Mucosa of rectum (tissue), 2 donors: Measurements from ENCODE around the gene PRR15L.

Experiments
- H3K27ac ChIP-seq, 2 donors: one replicate each; pipeline ENCODE4 v1.7.0; 2013; ENCODE audit warnings: inconsistent platforms in 2 of 2, low read depth in 2 of 2, low read length in 2 of 2
- H3K27me3 ChIP-seq, 2 donors: one replicate each; pipeline ENCODE4 v1.7.0; 2013; ENCODE audit warnings: low read length in 2 of 2; ENCODE audit not compliant: control insufficient read depth in 2 of 2, insufficient read depth in 2 of 2
- H3K36me3 ChIP-seq, 2 donors: one replicate each; pipeline ENCODE4 v1.7.0; 2013; ENCODE audit warnings: low read length in 2 of 2; ENCODE audit not compliant: control insufficient read depth in 2 of 2, insufficient read depth in 2 of 2
- H3K4me1 ChIP-seq, 2 donors: one replicate each; pipeline ENCODE4 v1.7.0; 2013; ENCODE audit warnings: low read length in 2 of 2, mild to moderate bottlenecking in 1 of 2; ENCODE audit not compliant: control insufficient read depth in 2 of 2, insufficient read depth in 2 of 2
- H3K4me3 ChIP-seq, 2 donors: one replicate each; pipeline ENCODE4 v1.7.0; 2013; ENCODE audit warnings: low read length in 2 of 2
- H3K9ac ChIP-seq, 2 donors: one replicate each; pipeline ENCODE4 v1.7.0; 2013; ENCODE audit warnings: low read length in 2 of 2, low read depth in 1 of 2, mild to moderate bottlenecking in 1 of 2
- H3K9me3 ChIP-seq, 2 donors: one replicate each; pipeline ENCODE4 v1.7.0; 2013; ENCODE audit warnings: low read length in 2 of 2; ENCODE audit not compliant: control insufficient read depth in 2 of 2
- donor health status: healthy.
- donor health status: Normal muscosa, but diverticular disease.

PRR15L gene

DNA sequence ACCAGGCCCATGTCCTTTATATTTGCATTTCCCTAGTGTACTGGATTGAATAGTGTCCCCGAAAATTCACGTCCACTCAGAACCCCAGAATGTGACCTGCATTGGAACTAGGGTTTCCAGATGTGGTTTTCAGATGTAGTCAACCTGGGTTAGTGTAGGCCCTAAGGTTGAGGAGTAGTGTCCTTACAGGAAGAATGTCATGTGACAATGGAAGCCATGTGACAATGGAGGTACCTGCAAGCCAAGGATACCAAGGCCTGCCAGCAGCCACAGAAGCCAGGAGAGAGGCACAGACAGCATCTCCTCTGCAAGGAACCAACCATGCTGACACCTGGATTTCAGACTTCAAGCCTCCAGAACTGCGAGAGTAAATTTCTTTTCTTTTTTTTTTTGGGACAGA, 5.2 kb upstream of the PRR15L start:
- no peaks in the 10 kb centered on the region for H3K9me3 ChIP-seq
- no peak overlapping the region for H3K27ac ChIP-seq
- no peak overlapping the region for H3K9ac ChIP-seq
- H3K4me1 ChIP-seq = peaks cover 40 to 78% of the 10 kb centered on the region in 2 donors
- no peaks in the 10 kb centered on the region for H3K36me3 ChIP-seq
- H3K27me3 ChIP-seq = no peaks in the 10 kb centered on the region
- H3K4me3 ChIP-seq = no peak overlapping the region

DNA sequence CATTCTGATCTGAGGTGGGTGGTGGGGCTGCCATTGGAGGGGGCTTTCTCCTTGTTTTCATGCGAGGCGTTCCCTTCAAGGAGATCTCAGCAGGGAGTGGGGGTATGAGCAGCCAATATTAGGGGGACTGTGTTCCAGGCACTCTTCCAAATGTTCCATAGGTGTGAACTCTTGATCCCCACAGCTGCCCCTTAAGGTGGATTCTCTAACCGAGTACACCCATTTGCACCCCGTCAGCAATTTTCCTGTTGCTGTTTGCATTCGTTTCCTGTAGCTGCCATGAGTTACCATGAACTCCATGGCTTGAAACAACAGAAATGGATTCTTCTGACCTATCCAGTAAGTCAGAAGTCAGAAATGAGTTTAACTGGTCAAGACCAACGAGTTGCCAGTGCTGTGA, 3.7 kb upstream of the PRR15L start:
- Histone ChIP-seq H3K4me3 (no peak overlapping the region), H3K36me3 (no peaks in the 10 kb centered on the region), H3K27ac (peak overlapping the region; percentile 96 to 99), H3K27me3 (no peaks in the 10 kb centered on the region), H3K4me1 (peaks cover 33 to 67% of the 10 kb centered on the region in 2 donors), H3K9ac (no peak overlapping the region), H3K9me3 (no peaks in the 10 kb centered on the region)

DNA sequence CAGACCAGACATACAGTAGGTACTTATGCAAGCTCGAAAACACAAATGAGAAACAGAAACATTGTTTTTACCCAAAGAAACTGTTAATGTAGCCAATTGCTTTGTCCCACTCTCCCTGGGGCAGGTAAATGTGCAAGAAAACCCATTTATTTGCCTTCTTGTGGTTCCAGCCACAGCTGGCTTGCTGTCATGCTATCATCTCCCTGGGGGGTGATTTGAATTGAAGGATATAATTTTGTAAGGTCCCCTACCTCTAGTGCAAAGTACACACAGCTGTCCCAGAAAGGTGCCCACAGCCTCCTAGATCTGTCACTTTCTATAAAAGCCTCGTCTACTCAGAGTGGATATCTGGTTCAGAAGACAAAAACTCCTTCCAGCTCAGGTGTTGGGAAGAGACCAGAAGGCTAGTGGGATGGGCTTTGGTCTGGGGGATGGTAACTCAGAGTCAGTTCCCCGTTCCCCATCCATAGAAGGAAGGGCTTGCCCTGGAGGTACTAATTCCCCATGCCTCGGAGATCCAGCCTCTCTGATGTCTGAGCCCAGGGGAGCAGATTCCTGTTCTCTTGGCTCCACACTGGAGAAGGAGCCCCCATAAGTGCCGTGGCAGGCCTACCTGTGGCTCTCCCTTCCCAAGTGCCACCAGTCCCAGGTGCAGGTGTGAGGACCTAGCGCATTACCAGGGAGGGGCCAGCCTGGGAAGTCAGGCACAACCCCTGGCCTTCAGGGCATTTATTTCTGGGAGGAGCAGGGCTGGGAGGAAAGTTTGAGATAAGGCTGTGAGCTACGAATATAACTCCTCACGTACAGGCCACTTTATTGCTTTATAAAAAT, 2.4 kb upstream of the PRR15L start:
- peak overlapping the region; percentile 94 to 97 for H3K4me3 ChIP-seq
- H3K27ac ChIP-seq = peak overlapping the region; percentile 96 to 99
- H3K4me1 ChIP-seq = peaks cover 31 to 56% of the 10 kb centered on the region in 2 donors

DNA sequence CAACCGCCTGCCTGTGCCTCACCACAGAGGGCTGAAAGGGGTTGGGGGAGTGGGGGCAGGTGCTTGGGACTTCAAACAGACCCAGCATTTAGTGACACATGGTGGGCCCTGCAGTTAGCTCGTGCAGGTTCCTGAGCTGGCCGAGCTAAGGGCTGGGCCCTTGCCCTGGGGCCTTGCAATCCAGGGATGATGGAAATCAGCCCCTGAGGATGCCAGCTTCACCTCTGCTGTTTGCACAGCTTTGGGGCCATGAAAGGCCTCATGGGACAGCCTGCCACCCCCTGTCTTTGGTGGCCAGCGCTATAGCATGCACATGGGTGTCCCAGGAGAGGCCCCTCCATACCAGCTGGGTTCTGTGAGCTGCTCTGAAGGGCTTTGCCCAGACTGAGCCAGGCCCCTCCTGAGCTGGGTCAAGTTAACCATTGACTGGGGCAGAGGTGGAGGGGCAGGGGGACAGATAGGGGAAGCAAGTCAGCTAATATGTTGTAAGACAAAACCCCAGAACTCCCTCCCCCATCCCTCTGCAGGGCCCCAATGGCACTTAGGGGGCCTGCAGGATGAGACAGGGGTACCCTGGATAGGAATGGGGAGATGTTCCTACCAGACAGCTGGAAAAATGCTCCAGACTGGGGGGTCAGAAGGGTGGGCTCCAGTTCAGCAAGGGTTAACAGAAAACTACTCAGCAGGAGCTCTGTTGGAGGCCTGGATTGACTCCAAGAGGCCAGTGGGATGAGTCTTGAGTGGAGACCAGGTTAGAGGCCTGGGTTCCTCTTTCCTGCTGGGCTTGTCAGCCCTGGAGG, 692 bp downstream of the PRR15L start:
- H3K36me3 ChIP-seq = peaks cover 18 to 20% of the 10 kb centered on the region in 2 donors
- H3K27ac ChIP-seq = peak overlapping the region; percentile 96 to 99
- peaks cover 34 to 49% of the 10 kb centered on the region in 2 donors for H3K4me1 ChIP-seq
- H3K27me3 ChIP-seq = no peaks in the 10 kb centered on the region
- no peaks in the 10 kb centered on the region for H3K9me3 ChIP-seq
- H3K9ac ChIP-seq = peak overlapping the region; percentile 95 to 99
- H3K4me3 ChIP-seq = peak overlapping the region; percentile 94 to 97

More for the DNA sequence above, 2.4 kb upstream of the PRR15L start:
- H3K36me3 ChIP-seq = peaks cover 3 to 4% of the 10 kb centered on the region in 2 donors
- peak overlapping the region; percentile 14 to 99 for H3K9ac ChIP-seq
- no peaks in the 10 kb centered on the region for H3K9me3 ChIP-seq
- H3K27me3 ChIP-seq = no peaks in the 10 kb centered on the region

DNA sequence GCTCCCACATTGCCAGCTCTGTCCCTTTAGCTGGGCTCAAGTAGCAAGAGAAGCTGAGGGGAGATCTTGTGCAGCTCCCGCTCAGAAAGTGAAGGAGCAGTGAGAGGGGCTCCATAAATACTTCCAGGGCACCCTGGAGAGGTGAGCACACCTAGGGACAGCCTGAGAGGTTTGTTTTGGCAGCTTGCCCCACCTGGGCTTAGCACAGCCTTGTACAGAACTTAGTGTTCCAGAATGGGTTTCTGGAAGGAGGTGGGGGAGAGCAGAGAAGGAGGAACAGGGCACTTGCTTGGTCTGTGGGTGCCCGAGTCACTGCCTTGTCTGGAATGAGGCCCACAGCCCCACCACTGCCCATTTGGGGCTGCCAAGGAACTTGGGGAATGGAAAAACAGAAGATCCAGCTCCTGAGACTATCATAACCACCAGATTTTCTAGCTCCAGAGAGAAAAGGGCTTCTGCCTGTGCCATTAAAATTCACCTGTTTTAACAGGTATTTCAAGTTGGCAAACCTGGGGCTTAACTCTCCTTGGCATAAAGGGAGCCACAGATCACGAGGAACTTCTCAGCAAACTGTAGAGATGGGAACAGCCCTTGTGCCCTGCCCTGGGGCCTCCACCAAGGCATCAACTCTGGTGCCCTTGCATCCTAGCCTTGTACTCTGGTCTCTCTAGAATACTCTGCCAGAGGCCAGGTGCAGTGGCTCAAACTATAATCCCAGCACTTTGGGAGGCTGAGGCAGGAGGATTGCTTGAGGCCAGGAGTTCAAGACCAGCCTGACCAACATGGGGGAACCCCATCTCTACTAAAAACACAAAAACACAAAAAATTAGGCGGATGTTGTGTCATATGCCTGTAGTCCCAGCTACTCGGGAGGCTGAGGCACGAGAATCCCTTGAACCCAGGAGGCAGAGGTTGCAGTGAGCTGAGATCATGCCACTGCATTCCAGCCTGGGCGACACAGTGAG, 1.9 kb downstream of the PRR15L start:
- H3K27ac ChIP-seq = peak overlapping the region; percentile 96 to 99

DNA sequence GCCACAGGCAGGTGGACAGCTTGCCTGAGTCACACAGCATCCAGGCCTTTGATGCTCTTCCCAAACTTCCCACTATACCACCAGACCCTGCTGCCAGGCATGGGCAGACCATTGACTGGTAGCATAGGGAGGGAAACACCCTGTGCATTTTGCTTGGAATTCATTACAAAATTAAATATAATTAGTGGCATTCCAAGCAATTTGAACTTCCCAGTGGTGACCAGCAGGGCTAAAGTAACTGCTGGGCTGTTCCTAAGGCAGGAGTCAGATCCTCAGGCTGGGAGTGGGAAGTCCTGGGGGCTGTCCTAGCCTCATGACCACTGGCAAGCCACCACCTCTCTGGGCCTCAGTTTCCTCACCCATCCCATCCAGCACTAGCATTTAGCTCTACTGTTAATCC, 3.8 kb downstream of the PRR15L start:
- Histone ChIP-seq H3K9ac (peak overlapping the region; percentile 71 to 99), H3K4me3 (peak overlapping the region; percentile 65 to 94), H3K27me3 (no peaks in the 10 kb centered on the region), H3K4me1 (peaks cover 46 to 50% of the 10 kb centered on the region in 2 donors), H3K9me3 (no peaks in the 10 kb centered on the region), H3K27ac (peak overlapping the region; percentile 96 to 99), H3K36me3 (peaks cover 30 to 33% of the 10 kb centered on the region in 2 donors)

More for the DNA sequence above, 1.9 kb downstream of the PRR15L start:
- H3K9me3 ChIP-seq = no peaks in the 10 kb centered on the region
- H3K4me1 ChIP-seq = peaks cover 38 to 48% of the 10 kb centered on the region in 2 donors
- H3K27me3 ChIP-seq = no peaks in the 10 kb centered on the region
- H3K36me3 ChIP-seq = peaks cover 18 to 26% of the 10 kb centered on the region in 2 donors
- H3K9ac ChIP-seq = peak overlapping the region; percentile 95 to 99
- H3K4me3 ChIP-seq = peak overlapping the region; percentile 94 to 97

DNA sequence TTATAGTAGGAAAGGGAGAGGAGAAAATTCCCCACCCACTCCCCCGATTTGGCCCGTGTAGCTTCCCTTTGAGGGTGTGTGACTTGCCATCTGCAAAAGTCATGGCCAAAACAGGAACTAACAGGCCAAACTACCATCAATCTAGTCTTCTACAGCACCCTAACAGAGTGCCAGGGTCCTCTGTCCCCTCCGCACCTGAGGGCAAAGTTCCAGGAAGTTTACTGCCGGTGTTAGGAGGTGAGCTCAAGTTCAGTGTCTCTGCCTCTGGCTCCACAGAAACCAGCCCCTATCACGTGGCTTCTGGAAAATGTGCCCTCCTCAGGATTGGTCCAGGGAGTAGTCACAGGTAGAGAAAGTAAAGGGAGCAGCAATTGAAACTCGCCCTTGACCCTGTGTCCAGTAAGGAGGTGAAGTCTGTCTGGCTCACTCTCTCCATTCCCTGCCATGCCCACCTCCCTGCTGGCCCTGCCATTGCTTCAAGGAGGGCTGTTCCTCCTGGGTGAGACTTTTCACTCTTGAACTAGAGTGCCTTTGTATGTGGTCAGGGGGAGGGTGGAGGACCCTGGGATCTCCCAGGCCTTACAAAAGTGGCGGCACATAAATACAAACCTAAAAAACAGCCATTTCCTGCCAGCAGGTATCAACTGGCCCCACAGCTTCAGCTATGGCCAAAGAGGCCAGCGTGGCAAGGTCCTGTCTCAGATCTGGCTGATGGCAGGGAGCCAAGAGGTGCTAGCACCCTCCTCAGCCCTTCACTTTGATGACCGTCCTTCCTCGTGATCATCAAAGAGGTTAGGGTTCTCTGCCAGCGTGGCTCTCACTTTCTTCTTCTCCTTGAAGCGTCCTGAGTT, 5.3 kb downstream of the PRR15L start:
- Histone ChIP-seq H3K9ac (peak overlapping the region; percentile 56 to 99), H3K27me3 (no peaks in the 10 kb centered on the region)

DNA sequence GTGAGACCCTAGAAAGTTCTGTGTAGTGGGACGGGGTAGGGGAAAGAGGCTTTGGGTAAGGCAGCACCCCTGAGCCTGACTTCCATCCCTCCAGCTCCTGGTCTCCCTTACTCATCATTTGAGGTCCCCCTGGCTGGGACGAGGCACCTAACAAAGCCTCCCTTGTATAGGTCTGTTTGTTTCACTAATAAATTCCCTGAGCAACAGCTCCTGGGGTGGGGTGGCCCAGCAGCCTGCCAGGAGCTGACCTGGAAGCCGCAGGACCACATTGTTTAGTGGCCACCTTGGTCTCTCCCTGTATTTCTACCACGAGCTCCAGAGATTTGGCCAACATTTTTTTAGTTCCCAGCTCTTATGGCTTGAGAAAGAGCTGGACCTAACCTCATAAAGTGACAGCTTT, 7.2 kb downstream of the PRR15L start:
- Histone ChIP-seq H3K9ac (peak overlapping the region; percentile 41 to 63), H3K27ac (peak overlapping the region; percentile 79 to 83), H3K4me1 (peaks cover 59 to 61% of the 10 kb centered on the region in 2 donors), H3K27me3 (no peaks in the 10 kb centered on the region), H3K4me3 (no peak overlapping the region), H3K36me3 (peaks cover 35 to 41% of the 10 kb centered on the region in 2 donors), H3K9me3 (no peaks in the 10 kb centered on the region)

More for the DNA sequence above, 5.3 kb downstream of the PRR15L start:
- Histone ChIP-seq H3K36me3 (peaks cover 37 to 39% of the 10 kb centered on the region in 2 donors), H3K27ac (peak overlapping the region; percentile 96 to 99), H3K4me3 (peak overlapping the region; percentile 41 to 56), H3K9me3 (no peaks in the 10 kb centered on the region), H3K4me1 (peaks cover 46 to 49% of the 10 kb centered on the region in 2 donors)

DNA sequence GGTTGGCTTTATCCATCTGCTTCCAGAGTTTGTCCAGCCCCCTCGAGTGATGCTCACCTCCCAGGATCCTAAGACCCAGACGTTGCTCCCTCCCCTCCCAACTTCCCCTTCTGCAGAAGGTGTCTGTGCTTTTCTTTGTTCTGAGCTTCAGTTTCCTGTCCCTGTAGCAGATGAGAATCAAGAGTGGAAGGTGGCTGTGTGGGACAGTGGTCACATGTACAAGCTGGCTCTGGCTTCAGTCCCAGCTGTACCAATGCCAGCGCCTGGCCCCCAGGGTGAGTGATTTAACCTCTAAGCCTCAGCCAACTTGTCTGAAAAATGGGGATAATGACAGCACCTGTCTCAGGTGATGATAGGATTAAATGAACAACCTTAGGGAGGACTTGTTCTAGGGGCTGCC, 7.7 kb downstream of the PRR15L start:
- no peaks in the 10 kb centered on the region for H3K9me3 ChIP-seq
- H3K27me3 ChIP-seq = no peaks in the 10 kb centered on the region
- peaks cover 58 to 64% of the 10 kb centered on the region in 2 donors for H3K4me1 ChIP-seq
- peak overlapping the region; percentile 79 to 83 for H3K27ac ChIP-seq
- peak overlapping the region; percentile 58 to 59 for H3K4me3 ChIP-seq
- H3K36me3 ChIP-seq = peaks cover 35 to 41% of the 10 kb centered on the region in 2 donors
- H3K9ac ChIP-seq = peak overlapping the region; percentile 54 to 63
